Measurements from ENCODE around the gene ANO5. TPM values are rescaled to one million over a fixed set of nuclear protein-coding genes. Genes with fewer than 3 reads are reported as not detected.
A peak's percentile ranks its signal among the peaks of the same experiment; 100 is the strongest.

Gene ANO5, protein sequence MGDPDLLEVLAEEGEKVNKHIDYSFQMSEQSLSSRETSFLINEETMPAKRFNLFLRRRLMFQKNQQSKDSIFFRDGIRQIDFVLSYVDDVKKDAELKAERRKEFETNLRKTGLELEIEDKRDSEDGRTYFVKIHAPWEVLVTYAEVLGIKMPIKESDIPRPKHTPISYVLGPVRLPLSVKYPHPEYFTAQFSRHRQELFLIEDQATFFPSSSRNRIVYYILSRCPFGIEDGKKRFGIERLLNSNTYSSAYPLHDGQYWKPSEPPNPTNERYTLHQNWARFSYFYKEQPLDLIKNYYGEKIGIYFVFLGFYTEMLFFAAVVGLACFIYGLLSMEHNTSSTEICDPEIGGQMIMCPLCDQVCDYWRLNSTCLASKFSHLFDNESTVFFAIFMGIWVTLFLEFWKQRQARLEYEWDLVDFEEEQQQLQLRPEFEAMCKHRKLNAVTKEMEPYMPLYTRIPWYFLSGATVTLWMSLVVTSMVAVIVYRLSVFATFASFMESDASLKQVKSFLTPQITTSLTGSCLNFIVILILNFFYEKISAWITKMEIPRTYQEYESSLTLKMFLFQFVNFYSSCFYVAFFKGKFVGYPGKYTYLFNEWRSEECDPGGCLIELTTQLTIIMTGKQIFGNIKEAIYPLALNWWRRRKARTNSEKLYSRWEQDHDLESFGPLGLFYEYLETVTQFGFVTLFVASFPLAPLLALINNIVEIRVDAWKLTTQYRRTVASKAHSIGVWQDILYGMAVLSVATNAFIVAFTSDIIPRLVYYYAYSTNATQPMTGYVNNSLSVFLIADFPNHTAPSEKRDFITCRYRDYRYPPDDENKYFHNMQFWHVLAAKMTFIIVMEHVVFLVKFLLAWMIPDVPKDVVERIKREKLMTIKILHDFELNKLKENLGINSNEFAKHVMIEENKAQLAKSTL
- 1.1 and 1.6 TPM in 2 replicates for total RNA-seq (2014; rRNA removed; shearing (Covaris generic))

GRCh38 chr11:22192642-22193347 lies at the start of gene ANO5:
Gene ANO5, plus strand, starts transcription at chr11:22193085. Its CDS starts 408 bp downstream, at chr11:22193493.
- peak; percentile 20 for DNase-seq (ENCODE audit: low spot score)
- in situ Hi-C loops (cut with HindIII; ENCODE audit: low sequenced_read_pairs), result no loop called here

- in situ Hi-C loops (cut with HindIII; ENCODE audit: low sequenced_read_pairs), result no loop called here
- no peak for DNase-seq (ENCODE audit: low spot score)
These were observed 41.2 kb upstream of the ANO5 start for GRCh38 chr11:22151649-22152197.

DNA sequence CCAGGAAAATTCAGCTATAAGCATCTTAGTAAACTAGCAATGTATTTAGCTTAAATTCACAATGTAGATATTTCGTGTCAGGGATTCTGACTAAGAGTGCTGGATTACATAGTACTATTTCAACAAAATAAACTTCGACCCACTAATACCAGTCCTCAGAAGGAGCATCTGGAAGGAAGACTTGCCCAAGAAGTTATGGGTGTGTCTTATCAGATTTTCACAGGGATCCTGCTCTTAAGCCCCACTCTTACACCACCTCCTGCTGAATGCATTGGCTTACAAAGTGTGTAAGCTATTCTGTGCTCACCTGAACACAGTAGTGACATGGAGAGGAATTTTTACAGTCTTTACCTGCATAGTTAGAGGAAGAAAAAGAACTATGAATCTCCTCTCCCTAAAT lies 35.4 kb upstream of the ANO5 start:
- in situ Hi-C loops (cut with HindIII; ENCODE audit: low sequenced_read_pairs), result no loop called here
- no peak for DNase-seq (ENCODE audit: low spot score)

- in situ Hi-C loops (cut with HindIII; ENCODE audit: low sequenced_read_pairs), result no loop called here
- no peak for DNase-seq (ENCODE audit: low spot score)
These were observed 31.4 kb upstream of the ANO5 start for GRCh38 chr11:22161489-22161888.

- DNase-seq (ENCODE audit: low spot score), result no peak
- in situ Hi-C loops (cut with HindIII; ENCODE audit: low sequenced_read_pairs), result no loop called here
These were observed 30.1 kb upstream of the ANO5 start for GRCh38 chr11:22162756-22163155.

DNA sequence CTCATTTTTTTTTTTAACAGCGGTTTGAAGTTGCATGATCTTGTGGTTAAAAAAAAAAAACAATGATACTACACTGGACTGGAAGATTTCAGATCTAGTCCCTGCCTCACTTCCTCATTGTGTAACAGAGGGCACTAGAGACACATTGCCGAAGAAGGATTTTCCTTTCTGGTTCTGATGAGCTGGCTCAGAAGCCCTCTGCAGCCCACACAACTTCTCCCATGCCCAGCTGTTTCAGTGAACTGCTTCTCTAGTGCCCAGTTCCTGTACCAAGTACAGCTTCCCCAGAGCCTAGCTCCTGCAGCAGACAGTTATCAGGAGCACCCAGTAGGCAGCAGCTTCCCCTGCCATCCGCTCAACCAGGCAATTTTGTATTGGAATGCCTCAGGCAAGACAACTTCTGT lies 29.5 kb upstream of the ANO5 start:
- in situ Hi-C loops (cut with HindIII; ENCODE audit: low sequenced_read_pairs), result no loop called here
- DNase-seq (ENCODE audit: low spot score), result no peak

- DNase-seq (ENCODE audit: low spot score), result no peak
- in situ Hi-C loops (cut with HindIII; ENCODE audit: low sequenced_read_pairs), result no loop called here
These were observed 27.8 kb upstream of the ANO5 start for GRCh38 chr11:22165087-22165486.

GRCh38 chr11:22165759-22166513 lies 26.9 kb upstream of the ANO5 start:
- in situ Hi-C loops (cut with HindIII; ENCODE audit: low sequenced_read_pairs), result no loop called here

GRCh38 chr11:22169833-22170232 lies 23.1 kb upstream of the ANO5 start:
- in situ Hi-C loops (cut with HindIII; ENCODE audit: low sequenced_read_pairs), result no loop called here
- DNase-seq (ENCODE audit: low spot score), result no peak

More at GRCh38 chr11:22165759-22166513, 26.9 kb upstream of the ANO5 start:
- no peak for DNase-seq (ENCODE audit: low spot score)

DNA sequence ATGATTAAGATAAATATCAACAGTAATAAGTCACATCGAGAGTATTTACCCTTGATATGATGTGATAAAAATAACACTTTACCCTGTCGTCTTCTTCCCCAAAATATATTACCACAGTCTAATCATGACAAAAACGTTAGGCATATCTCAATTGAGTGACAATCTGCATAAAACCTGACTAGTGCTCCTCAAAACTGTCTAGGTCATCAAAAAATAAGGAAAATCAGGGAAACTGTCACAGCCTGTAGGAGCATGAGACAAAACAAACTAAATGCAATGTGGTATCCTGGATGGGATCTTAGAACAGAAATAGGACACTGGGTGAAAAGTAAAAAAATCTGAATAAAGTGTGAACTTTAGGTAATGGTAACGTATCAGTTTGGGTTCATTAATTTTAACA lies 19.4 kb upstream of the ANO5 start:
- DNase-seq (ENCODE audit: low spot score), result no peak
- in situ Hi-C loops (cut with HindIII; ENCODE audit: low sequenced_read_pairs), result no loop called here

GRCh38 chr11:22177186-22177585 lies 15.7 kb upstream of the ANO5 start:
- DNase-seq (ENCODE audit: low spot score), result no peak
- in situ Hi-C loops (cut with HindIII; ENCODE audit: low sequenced_read_pairs), result no loop called here

- in situ Hi-C loops (cut with HindIII; ENCODE audit: low sequenced_read_pairs), result no loop called here
- no peak for DNase-seq (ENCODE audit: low spot score)
These were observed 13.3 kb upstream of the ANO5 start for GRCh38 chr11:22179626-22180025.

DNA sequence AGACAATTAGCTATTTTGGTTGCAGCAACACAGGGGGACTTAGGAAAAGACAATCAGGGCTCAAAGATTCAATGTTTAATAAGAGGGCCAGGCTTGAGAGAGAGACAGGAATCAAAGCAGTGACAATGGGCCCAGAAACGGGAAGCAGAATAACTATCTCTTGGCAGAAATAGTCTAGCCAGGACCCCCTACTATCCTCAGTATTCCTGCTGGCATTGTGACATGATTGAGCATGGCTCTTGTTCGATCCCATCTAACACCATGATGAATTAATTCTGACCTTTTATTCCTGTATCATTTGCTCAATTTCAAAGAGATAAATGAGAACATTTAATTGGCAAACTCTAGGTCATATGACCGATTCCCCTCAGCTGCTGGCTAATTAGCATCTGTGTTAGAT lies 12.8 kb upstream of the ANO5 start:
- in situ Hi-C loops (cut with HindIII; ENCODE audit: low sequenced_read_pairs), result no loop called here
- no peak for DNase-seq (ENCODE audit: low spot score)

- in situ Hi-C loops (cut with HindIII; ENCODE audit: low sequenced_read_pairs), result no loop called here
- no peak for DNase-seq (ENCODE audit: low spot score)
These were observed 3.2 kb upstream of the ANO5 start for GRCh38 chr11:22189660-22190059.

- in situ Hi-C loops (cut with HindIII; ENCODE audit: low sequenced_read_pairs), result no loop called here
- no peak for DNase-seq (ENCODE audit: low spot score)
These were observed 1.9 kb upstream of the ANO5 start for GRCh38 chr11:22190827-22191463.

- in situ Hi-C loops (cut with HindIII; ENCODE audit: low sequenced_read_pairs), result no loop called here
- no peak for DNase-seq (ENCODE audit: low spot score)
These were observed 620 bp upstream of the ANO5 start for GRCh38 chr11:22192289-22192641.

DNA sequence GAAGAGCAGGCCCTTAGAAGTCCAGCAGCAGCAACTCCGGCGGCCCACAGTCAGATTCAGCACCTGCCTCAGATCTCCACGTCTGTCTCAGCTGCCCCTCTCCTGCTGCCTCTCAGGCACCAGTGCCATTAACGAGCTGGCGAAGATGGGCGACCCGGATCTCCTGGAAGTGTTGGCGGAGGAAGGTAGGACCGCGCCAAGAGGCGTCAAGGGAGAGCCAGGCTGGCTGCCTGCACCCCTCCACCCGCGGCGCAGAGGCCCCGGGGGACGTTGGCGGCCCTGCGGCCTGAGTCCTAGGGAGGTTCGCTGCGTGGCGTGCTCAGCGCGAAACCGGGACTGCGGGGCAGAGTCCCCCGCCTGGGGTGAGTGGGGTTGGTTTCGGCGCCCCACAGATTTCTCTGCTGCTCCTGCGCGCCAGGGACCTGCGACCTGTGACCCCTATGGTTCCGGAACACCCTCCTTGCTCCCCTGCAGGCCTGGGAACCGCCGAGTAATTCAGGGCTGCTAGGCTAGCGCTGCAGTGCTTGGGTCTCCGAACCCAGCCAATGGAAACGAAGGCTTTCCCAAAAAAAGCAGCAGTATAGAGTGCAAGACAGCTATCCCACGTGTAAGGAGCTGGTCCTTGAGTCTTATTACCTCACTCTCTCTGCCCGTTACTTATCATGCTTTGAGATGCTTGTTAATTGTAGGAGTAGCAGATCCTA lies 615 bp downstream of the ANO5 start:
- peak; percentile 8 for DNase-seq (ENCODE audit: low spot score)

DNA sequence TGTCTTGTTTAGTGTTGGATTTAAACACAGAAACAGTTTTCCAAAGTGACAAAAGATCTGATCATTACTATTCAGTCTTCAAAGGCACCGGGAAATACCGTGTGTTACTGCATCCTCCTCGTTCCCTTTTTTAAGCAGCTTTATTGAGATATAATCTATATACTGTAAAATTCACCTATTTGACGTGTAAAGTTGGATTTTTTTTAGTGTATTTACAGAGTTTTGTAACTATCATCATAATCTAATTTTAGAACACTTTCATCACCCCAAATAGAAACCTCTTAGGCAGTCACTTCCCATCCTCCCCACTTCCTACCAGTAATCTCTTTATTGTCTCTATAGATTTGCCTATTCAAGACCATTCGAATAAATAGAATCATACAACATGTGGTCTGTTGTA lies 1.4 kb downstream of the ANO5 start:
- in situ Hi-C loops (cut with HindIII; ENCODE audit: low sequenced_read_pairs), result no loop called here

More for the DNA sequence above, 615 bp downstream of the ANO5 start:
- in situ Hi-C loops (cut with HindIII; ENCODE audit: low sequenced_read_pairs), result no loop called here

More for the DNA sequence above, 1.4 kb downstream of the ANO5 start:
- no peak for DNase-seq (ENCODE audit: low spot score)
